Effector CD4-positive, alpha-beta T cell (primary cell): ENCODE data around the gene DCP2.

Experiments
- DNase-seq: peaks from one replicate; pipeline ENCODE4 v3.0.0-alpha.2; 2020

DCP2 gene

DNA sequence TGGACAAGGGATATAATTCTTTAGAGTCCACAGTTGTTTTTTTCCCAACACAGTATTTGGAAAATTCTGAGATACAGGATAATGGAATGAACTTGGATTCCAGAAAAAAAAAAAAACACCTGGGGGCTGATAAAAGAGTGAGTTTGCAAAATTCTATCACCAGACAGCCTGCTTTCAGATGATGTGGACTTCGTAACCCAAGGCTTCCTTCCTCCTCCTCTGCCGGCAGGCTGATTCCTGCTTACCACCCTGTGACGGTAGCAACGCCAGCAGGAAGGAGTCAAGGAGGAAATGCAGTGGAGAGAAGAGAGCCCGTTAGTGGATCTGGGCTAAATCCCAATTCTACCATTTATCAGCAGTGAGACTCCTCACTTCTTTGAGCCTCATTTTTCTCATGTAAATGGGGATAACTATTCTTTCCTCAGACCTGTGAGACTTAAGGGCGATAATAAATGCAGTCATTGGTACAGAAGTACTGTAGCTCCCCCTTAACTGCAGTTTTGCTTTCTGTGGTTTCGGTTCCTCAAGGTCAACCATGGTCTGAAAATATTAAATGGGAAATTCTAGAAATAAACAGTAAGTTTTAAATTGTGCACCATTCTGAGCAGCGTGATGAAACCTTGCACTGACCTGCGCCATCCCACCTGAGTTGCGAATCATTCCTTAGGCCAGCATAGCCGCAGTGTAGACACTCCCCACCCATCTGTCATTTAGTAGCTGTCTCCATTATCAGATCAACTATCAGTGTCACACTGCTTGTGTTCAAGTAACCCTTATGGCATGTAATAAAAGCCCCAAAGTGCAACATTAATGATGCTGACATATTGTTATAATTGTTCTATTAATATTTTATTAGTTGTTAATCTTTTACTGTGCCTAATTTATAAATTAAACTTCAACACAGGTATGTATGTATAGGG is 71.4 kb downstream of the DCP2 start:
- no peak for DNase-seq

DNA sequence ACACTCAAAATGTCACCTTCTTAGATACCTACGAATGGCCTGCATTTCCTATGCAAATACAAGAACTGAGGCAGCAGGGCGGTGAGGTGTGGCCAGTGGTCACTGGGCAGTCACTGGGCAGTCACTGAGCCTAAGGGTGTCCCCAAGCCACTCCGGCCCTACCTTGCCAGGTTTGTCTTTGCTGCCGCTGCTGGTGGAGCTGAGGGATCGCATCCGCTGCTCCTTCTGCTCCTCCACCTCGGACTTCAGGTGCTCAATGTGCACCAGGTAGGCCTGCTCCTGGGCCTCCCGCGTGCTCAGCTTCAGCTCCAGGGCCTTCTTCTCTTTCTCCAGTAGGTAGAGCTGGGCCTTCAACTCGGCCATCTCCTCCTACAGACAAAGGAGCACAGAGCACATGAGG is 72.3 kb downstream of the DCP2 start:
- no peak for DNase-seq

DNA sequence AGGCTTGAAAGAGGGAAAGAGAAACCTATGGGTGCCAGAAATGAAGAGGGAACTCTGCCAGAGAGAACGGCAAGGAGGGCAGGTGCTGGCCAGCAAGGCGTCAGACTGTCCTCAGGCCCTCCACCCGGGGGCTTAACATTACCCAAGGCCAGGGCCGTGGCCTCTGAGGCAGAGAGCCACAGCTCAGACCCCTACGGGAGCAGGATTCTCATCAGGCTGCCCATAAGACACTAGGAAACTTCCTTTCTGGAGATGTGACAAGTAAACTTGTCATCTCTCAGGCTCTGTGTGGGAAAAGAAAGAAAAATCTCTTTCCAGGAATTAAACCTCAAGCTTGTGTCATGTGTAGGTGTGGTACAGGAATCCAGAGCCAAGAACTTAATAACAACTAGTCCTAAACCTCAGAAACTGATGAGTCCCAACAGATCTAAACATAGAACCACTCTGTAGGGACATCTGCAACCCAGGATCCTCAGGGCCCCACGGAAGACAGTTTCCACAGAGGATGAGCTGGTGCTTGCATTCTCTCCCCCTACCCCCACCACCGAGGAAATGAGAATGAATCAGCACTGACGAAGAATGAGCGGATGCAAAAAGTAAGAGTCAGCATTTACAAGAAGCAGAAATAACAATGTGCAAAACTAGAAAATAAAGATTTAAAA is 74.3 kb downstream of the DCP2 start:
- DNase-seq: no peak

DNA sequence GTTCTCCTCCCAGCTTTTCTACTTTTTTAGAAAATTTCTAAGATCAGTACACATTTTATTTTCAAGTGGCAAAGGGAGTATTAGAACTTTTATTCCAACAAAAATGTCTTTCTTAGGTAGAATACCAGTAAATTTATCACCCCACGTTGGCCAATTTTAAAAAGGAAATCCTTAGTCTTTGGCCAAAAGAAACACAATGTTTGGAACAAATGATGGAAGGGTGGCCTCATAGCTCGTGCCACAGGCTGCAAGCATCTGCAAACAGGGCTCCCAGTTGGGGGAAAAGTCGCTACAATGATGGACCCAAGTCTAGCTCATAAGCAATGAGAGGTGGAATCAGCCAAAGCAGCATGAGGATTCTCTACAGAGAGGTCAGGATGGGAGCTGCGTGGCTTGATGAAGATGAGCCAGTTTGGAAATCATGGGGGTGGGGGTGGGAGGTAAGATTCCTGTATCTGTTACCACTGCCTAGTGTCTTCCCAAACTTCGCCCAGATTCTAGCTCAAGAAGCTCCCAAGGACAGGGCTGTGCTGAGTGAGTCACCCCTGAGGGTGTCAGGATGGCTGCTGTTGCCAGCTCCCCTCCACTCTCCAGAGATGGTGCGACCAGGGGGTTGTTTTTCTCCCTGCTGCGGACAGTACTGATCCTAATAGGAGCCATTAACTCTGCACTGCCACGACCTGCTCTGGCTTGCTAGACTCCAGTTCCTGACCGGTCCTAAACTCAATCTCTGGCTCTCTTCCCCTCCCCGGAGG is 75.6 kb downstream of the DCP2 start:
- DNase-seq: no peak

DNA sequence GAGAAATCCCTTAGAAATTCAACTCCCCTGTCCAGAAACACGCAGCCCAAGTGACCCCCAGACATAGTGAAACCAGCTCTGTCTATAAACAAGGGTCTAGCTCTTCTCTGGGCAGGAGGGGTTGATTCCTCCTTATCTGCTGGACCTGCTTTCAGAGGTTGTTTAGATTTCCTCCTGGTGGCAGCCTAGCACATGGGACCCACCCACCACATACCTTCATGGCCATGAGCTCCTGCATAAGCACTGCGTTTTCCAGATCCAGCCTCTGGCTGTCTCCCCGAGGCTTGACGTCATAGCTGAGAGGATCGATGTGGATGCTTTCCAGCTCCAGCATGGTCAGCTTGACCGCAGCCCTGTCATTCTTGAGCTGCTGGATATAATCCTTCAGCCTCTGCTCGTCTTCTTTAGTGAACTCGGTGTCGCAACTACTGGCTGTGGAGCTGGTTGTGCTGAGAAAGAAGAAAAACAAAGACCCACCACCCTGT is 77.0 kb downstream of the DCP2 start:
- no peak for DNase-seq

DNA sequence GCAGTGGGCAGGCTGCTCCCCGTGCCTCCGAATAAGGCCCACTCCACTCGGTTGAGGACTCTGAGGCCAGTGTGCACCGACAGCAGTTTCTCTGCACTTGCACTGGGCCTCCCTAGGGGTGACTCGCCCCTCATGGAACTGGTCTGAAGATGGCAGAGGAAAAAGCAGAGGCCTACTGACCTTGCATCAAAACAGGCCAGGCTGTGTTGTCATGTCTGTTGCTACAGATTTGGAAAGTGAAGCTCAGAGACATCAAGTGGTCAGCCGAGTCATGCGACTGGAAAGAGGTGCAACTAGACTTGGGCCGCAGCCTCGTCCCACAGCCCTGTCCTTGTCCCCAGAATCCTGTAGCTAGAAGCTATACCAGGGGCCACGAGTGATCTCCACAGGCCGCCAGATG is 78.3 kb downstream of the DCP2 start:
- no peak for DNase-seq

DNA sequence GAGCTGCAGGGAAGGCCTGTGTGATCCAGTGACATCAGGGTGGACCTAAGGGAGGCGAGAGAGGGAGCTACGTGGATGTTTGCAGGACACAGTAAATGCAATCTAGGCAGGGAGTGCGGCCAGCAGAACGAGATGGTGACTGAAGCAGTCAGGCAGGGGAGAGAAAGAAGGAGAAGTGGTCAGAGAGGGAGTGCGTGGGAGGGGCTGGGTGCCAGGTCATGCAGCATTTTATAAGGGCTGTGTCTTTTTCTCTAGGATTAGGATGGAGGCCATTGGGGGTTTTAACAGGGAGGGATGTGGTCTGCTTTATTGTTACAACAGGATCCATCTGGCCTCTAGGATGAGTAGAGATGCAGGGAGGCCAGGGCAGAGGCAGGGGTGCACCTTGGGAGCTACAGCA is 80.4 kb downstream of the DCP2 start:
- DNase-seq: no peak

DNA sequence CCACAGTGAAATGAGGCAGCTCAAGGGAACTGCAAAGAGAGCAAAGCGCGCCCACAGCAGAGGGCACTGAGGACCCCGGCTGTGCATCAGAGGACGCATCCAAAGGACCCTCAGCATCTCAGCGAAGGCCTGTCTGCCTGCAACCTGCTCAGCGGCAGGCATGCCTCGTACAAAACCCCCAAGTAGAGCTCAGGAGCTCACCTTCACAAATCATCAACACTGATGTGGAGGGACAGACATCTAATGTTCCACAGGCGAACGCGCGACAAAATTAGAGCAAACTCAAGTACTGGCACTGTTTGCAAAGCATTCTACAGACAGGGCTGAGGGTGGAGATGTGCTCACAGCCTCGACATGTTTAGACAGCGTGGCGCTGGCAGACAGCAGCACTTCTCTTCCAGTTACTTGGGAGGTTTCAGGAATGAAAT is 81.0 kb downstream of the DCP2 start:
- no peak for DNase-seq

DNA sequence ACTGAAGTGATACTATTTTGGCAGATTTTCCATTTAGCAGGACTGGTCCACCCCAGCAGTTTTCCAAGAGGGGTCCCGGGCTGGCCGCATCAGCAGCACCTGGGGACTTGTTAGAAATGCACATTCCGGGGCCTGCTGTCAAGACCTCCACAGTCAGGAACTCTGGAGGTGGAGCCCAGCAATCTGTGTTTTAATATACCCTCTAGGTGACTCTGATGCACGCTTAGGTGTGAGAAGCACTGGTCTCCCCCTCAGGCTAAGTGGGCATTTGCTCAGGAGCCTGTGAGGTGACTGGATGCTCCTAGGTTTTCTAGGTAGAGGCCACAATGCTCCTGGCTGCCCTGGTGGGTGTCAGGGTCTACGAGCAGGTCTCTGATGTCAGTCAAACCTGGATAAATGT is 81.7 kb downstream of the DCP2 start:
- DNase-seq: no peak

DNA sequence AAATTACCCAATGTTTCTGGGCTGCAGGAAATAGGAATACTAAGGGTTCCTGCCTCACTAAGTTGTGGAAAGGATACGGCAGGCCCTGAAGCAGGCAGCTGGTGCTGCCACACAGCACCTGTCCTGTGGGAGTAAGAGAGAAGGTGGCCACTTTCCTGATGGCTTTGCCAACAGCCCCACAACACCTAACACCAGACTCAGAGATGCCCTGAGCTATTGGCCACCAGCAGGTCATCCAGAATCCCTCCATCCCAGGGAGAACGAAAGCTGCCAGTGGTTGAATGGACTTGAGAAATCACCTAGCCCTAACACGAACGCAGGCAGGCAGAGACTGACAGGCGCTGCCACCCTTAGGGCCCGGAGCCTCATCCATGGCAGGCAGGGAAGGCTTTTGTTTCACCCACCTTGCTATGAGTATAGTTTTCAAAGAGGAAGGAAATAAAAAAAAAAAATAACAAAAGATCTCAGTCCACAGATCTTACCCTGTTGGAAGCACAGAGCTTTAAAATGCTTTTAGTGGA is 82.2 kb downstream of the DCP2 start:
- DNase-seq: no peak

DNA sequence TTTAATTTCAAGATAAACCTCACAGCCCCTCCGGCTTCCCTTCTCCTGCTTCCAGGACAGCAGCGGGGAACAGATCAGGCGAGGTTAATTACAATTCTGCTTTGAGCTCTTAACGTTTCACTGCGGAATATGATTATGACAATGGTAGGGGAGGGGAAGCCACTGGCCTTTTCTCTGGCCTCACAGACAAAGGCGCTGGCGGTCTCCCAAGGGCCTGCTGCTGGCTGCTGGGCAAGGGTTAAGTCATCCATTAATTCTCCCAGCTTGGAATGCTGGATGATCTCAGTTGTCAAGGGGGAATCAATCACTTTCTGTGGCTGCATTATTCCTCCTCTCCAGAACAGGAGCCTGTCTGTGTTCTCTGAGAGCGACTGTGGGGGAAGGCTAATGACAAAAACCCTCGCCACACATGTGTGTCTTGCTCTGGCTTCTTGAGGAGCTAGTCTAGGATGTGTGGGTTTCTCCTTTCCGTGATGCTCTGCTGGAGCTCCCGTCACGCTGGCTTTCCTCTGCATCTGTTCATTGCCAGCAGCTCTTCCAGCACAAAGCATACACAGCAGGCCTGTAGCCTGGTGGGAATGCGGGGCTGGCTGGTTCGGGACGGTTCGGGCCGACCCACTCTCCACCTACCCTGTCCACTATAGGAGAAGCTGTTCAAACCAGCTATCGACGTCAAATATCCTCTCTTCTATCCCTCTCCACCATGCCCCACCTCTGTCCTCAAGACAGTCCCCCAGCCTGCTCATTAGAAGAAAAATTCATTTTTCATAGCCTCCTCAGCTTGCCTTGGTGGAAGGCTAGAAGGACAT is 82.8 kb downstream of the DCP2 start:
- DNase-seq: no peak

DNA sequence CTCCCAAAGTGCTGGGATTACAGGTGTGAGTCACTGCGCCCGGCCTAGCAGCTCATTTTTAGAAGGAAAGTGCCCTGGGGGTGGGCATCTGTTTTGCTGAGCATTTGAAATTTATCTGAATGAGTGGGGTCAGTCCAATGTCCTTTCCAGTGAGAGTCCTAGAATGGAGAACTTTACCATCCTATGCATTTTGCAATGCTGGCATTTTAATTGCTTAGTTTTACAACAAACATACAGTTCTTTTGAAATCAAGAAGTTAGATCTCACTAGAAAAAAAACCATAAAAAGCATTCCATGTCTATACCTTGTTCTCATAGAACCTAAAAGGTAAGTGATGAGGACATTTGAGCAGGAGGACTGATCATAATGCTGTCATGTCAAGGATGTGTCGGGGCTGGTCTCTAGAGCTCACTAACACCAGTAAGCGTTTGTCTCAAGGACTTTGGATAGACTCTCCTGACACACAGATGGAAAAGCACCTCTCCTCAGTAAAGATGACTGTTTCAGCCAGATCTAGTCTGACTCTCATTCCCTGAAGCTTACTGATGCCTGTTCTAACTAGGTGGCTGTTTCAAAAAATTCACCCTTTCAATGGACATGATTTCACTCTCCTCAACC is 83.9 kb downstream of the DCP2 start:
- DNase-seq: no peak

DNA sequence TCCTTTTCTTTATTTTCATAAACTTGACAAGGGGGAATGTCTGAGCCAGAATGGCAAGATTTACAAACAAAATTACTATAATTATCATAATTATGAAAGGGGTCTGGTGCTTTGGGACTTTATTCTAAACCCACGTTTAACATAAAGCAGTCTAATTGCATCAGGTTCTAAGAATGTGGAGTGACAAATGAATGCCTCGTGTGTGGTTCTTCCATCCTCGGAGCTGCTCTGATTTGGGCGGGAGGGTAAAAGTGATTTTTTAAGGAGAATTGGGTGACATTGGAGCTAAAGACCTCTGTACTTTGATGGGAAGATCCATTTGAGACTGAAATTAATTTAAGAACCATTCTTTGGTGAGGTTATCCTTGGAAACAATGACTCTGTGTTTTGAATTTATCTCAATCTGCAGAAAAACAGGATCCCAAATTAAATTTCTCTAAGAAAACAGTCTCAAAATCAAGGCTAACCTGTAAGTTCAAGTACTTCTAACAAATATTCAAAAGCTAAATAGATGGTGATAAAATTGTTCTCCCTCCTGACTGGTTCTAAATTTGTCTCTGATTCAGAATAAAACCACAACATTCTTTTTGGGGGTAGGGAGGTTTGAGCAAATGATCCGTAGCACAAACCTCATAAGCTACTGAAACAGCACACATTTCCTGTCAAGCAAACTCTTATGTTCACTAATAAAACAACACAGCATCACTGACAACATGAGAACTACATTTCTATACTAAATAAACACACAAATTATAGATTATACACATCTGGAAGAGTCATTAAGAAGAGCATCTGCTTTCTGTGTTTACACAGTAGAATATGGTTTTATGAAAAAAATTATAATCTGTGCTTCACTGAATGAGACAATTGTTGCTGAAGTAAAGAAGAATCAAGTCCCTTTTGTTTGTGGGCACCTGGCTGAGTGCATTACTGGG is 85.5 kb downstream of the DCP2 start:
- no peak for DNase-seq

DNA sequence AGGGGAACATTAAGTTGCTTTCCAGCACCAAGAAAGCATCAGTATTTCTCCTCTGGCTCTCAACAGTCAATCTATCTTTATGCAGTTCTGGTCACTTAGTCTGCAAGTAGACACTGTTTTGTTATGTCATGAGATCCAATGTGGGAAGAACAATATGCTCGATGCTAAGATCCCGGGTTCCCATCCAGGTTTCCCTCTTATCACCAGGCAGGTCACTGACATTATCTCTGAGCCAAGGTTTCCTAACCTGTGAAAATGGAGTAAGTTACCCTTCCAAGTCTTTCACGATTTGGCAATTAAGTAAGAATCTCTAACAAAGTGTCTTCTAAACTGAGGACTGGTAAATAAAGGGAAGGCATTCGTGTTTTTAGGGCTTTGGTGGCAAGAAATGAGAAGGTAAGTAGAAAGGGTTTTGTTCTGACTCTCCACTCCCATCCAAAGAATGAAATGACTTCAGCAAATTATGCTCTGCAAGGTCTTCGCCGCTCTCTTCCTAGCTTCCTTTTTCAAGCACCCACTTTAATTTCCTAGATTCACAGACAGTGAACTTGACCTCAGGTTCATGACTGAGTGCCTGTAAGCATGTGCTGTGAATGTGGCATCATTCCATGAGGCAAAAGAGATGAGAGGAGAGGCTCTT is 86.4 kb downstream of the DCP2 start:
- DNase-seq: no peak

DNA sequence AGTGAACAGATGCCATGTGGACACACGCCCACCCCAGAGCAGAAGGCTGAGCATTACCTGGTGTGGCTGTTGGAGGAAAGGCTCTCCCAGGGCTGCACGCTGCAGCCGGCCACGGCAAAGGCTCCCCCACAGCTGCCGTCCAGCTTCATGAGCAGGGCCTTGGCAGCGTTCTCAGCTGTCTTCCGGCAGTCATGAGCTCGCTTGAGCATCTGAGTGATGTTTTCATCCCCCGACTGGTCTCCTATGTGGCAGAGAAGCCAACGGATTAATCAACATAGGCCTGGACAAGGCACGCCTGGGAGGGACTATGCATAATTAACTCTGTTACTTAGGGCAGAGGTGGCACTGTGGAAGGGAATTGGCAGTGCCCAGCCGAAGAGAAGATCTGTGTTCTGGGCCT is 87.3 kb downstream of the DCP2 start:
- no peak for DNase-seq

DNA sequence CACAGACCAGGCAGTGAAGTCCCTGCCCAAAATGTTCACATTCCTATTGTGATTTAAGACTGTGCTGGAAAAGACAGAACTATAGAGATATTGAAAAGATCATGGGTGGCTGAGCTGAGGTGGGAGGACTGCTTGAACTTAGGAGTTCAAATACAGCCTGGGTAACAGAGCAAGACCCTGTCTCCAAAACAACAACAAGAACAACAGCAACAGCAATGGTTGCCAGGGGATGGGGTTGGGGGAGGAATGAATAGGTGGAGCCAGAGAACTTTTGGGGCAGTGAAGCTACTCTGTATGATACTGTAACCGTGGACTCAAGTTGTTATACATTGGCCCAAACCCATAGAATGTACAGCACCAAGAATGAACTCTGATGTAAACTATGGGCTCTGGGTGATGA is 88.2 kb downstream of the DCP2 start:
- no peak for DNase-seq

DNA sequence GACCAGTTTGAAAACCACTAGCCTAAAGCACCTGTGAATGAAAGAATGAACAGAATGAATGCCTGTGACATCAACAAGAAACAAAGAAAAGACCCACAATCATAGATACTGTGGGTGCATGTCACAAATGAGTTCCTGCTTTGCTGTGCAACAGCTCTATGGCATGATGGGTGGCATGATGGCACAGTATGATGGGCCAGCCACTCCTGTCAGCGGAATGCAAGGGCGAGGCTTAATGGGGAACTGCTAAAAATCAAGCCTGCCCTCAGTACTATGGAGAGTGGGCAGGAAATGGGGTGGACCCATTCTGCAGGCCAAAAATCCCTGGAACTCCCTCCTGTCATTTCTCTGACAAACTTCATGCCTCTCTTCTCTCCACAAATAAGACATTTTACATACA is 89.0 kb downstream of the DCP2 start:
- DNase-seq: no peak

DNA sequence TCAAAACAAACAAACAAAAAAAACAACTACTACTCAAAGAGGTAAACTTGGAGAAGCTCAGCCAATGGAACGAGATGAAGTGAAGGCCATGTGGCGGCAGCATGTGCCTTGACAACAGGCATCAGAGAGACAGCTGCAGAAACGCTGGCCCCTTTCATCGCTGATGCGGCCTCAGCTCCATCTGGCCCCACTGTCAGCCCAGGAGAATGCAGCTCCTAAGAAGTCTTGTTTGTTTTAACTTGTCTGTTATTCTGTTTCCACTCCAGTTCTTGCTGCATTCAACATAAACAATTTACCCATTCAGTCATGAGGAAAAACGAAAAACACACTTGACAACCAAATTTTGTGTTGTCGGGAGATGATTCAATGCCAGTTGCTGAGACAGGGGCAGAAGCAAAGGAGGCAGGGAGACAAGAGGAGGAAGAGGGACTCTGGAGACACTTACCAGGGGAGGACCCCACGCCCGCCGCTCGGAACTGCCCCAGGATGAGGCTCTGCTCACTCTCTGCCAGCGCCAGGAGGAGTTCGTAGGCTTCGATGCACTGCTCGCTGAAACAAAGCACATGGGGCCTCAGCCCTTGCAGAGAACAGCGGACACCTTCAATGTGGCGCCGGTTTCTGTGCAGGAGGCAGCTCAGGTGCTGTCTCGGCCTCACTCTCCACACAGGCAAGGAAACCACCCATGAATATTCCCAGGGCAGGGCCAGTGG is 91.2 kb downstream of the DCP2 start:
- DNase-seq: no peak

DNA sequence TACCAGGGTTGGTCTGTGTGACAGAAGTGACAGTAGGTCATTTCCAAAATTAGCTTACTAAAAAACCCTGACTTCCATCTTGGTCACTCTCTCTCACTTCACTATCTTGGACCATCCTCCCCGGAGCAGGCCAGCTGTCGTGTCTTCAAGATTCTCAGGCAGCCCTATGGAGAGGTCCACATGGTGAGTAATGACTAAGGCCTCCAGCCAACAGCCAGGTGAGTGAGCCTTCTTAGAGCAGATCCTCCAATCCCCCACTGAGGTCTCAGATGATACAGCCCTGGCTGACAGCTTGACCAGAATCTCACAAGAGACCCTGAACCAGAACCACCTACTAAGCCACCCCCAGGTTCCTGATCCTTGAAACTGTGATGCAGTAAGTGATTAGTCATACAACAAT is 92.0 kb downstream of the DCP2 start:
- no peak for DNase-seq
